HEK293 (cell line): Measurements from ENCODE around the gene PTPN3.

Experiments used
- CTCF ChIA-PET: fragments of 350-600 bp; formaldehyde crosslinking; extraction: SDS; loops from one replicate; lab custom pipeline; 2021; ENCODE audit warnings: antibody characterized with exemption; lab: Yijun Ruan, JAX
- POLR2A ChIA-PET: fragments of 300-600 bp; formaldehyde crosslinking; extraction: SDS; loops from one replicate; lab custom pipeline; 2020; ENCODE audit warnings: antibody characterized with exemption, inconsistent platforms; lab: Yijun Ruan, JAX
- H3K27ac ChIP-seq: fragments of 200-500 bp; sonication (Bioruptor generic); 2 replicates; pipeline ENCODE4 v1.5.1; 2014; ENCODE audit warnings: low read depth, low read length, control low read depth, inconsistent platforms; ENCODE audit errors: extremely low read depth
- H3K36me3 ChIP-seq, 2 experiments: fragments of 200-500 bp in 1 of 2; sonication (Bioruptor generic) in 1 of 2; 1 replicate in 1 of 2; 2 replicates in 1 of 2; pipeline ENCODE4 v1.5.1; 2014 to 2017; ENCODE audit warnings: inconsistent platforms in 2 of 2, low read length in 2 of 2; ENCODE audit not compliant: control insufficient read depth in 2 of 2, insufficient read depth in 1 of 2
- H3K4me1 ChIP-seq: fragments of 200-500 bp; sonication (Bioruptor generic); 2 replicates; pipeline ENCODE4 v1.5.1; 2014; ENCODE audit warnings: mild to moderate bottlenecking, low read length, inconsistent platforms; ENCODE audit not compliant: control insufficient read depth, insufficient read depth
- H3K4me3 ChIP-seq: 2 replicates; pipeline ENCODE4 v1.5.1; 2011; ENCODE audit warnings: low read depth, mild to moderate bottlenecking, control low read depth, low read length, moderate library complexity
- H3K9me3 ChIP-seq: fragments of 200-500 bp; sonication (Bioruptor generic); 2 replicates; pipeline ENCODE4 v1.5.1; 2014; ENCODE audit warnings: low read depth, low read length, inconsistent platforms; ENCODE audit not compliant: control insufficient read depth, insufficient read depth
- GLI2 ChIP-seq: fragments of 450-650 bp; formaldehyde crosslinking; IDR thresholded peaks from 2 replicates; pipeline ENCODE4; 2017; ENCODE audit warnings: missing biosample characterization, missing genetic modification characterization, low read depth, borderline replicate concordance
- HOXA7 ChIP-seq: sonication (generic); formaldehyde crosslinking; IDR thresholded peaks from 2 replicates; pipeline ENCODE4 v1.8.1; 2022; ENCODE audit warnings: missing genetic modification reagents, borderline replicate concordance
- IKZF3 ChIP-seq: fragments of 450-650 bp; IDR thresholded peaks from 2 replicates; pipeline ENCODE4 v1.5.0; 2018; ENCODE audit warnings: missing biosample characterization, mild to moderate bottlenecking, missing genetic modification characterization, moderate library complexity
- PRDM1 ChIP-seq: fragments of 450-650 bp; formaldehyde crosslinking; IDR thresholded peaks from 2 replicates; pipeline ENCODE4; 2016; ENCODE audit warnings: missing biosample characterization, missing genetic modification characterization
- SCRT1 ChIP-seq: fragments of 450-650 bp; formaldehyde crosslinking; IDR thresholded peaks from 2 replicates; pipeline ENCODE4 v1.5.1; 2016; ENCODE audit warnings: missing biosample characterization, missing genetic modification characterization, borderline replicate concordance
- SCRT2 ChIP-seq: fragments of 450-650 bp; formaldehyde crosslinking; IDR thresholded peaks from 2 replicates; pipeline ENCODE4 v1.5.1; 2016; ENCODE audit warnings: missing biosample characterization, missing genetic modification characterization
- SP3 ChIP-seq: fragments of 450-650 bp; formaldehyde crosslinking; IDR thresholded peaks from 2 replicates; pipeline ENCODE4 v1.5.1; 2016; ENCODE audit warnings: missing biosample characterization, missing genetic modification characterization
- YY2 ChIP-seq: fragments of 450-650 bp; formaldehyde crosslinking; IDR thresholded peaks from 2 replicates; pipeline ENCODE4 v1.5.1; 2016; ENCODE audit warnings: missing biosample characterization, missing genetic modification characterization
- ZBTB17 ChIP-seq: fragments of 450-650 bp; formaldehyde crosslinking; IDR thresholded peaks from 2 replicates; pipeline ENCODE4 v1.5.1; 2016; ENCODE audit warnings: missing biosample characterization, missing genetic modification characterization
- ZBTB6 ChIP-seq: fragments of 450-650 bp; formaldehyde crosslinking; IDR thresholded peaks from 2 replicates; pipeline ENCODE4 v1.5.1; 2017; ENCODE audit warnings: missing biosample characterization, missing genetic modification characterization
- ZBTB8A ChIP-seq: fragments of 450-650 bp; formaldehyde crosslinking; IDR thresholded peaks from 2 replicates; pipeline ENCODE4 v1.5.1; 2016; ENCODE audit warnings: missing biosample characterization, missing genetic modification characterization
- ZEB2 ChIP-seq: fragments of 450-650 bp; formaldehyde crosslinking; IDR thresholded peaks from 2 replicates; pipeline ENCODE4 v1.5.1; 2016; ENCODE audit warnings: missing biosample characterization, missing genetic modification characterization
- ZFP3 ChIP-seq: fragments of 450-650 bp; formaldehyde crosslinking; IDR thresholded peaks from 2 replicates; pipeline ENCODE4 v1.5.1; 2016; ENCODE audit warnings: low read depth, missing biosample characterization, missing genetic modification characterization
- ZIC2 ChIP-seq: fragments of 450-650 bp; formaldehyde crosslinking; IDR thresholded peaks from 2 replicates; pipeline ENCODE4 v1.5.1; 2016; ENCODE audit warnings: missing biosample characterization, missing genetic modification characterization
- ZNF112 ChIP-seq: fragments of 450-650 bp; formaldehyde crosslinking; IDR thresholded peaks from 2 replicates; pipeline ENCODE4 v1.5.0; 2017; ENCODE audit warnings: missing biosample characterization, missing genetic modification characterization
- ZNF114 ChIP-seq: fragments of 450-650 bp; formaldehyde crosslinking; IDR thresholded peaks from 2 replicates; pipeline ENCODE4 v1.5.0; 2017; ENCODE audit warnings: missing biosample characterization, missing genetic modification characterization
- ZNF155 ChIP-seq: fragments of 450-650 bp; formaldehyde crosslinking; IDR thresholded peaks from 2 replicates; pipeline ENCODE4 v1.5.1; 2016; ENCODE audit warnings: missing biosample characterization, missing genetic modification characterization
- ZNF221 ChIP-seq: fragments of 450-650 bp; formaldehyde crosslinking; IDR thresholded peaks from 2 replicates; pipeline ENCODE4 v1.5.1; 2017; ENCODE audit warnings: missing biosample characterization, missing genetic modification characterization, borderline replicate concordance
- ZNF24 ChIP-seq: fragments of 450-650 bp; formaldehyde crosslinking; IDR thresholded peaks from 2 replicates; pipeline ENCODE4 v1.5.1; 2016; ENCODE audit warnings: missing biosample characterization, missing genetic modification characterization
- ZNF404 ChIP-seq: fragments of 450-650 bp; formaldehyde crosslinking; IDR thresholded peaks from 2 replicates; pipeline ENCODE4 v1.5.1; 2017; ENCODE audit warnings: missing biosample characterization, missing genetic modification characterization
- ZNF48 ChIP-seq: fragments of 450-650 bp; formaldehyde crosslinking; IDR thresholded peaks from 2 replicates; pipeline ENCODE4 v1.5.1; 2016; ENCODE audit warnings: missing biosample characterization, missing genetic modification characterization
- ZNF544 ChIP-seq: fragments of 450-650 bp; formaldehyde crosslinking; IDR thresholded peaks from 2 replicates; pipeline ENCODE4 v1.5.0; 2017; ENCODE audit warnings: missing biosample characterization, missing genetic modification characterization
- ZNF549 ChIP-seq: fragments of 450-650 bp; IDR thresholded peaks from 2 replicates; pipeline ENCODE4 v1.5.1; 2018; ENCODE audit warnings: missing biosample characterization, missing genetic modification characterization, mild to moderate bottlenecking, inconsistent platforms, moderate library complexity
- ZNF560 ChIP-seq: fragments of 450-650 bp; formaldehyde crosslinking; IDR thresholded peaks from 2 replicates; pipeline ENCODE4 v1.5.1; 2017; ENCODE audit warnings: missing biosample characterization, missing genetic modification characterization, borderline replicate concordance
- ZNF600 ChIP-seq: fragments of 450-650 bp; formaldehyde crosslinking; IDR thresholded peaks from 2 replicates; pipeline ENCODE4 v1.5.1; 2016; ENCODE audit warnings: missing biosample characterization, missing genetic modification characterization
- ZNF670 ChIP-seq: fragments of 450-650 bp; formaldehyde crosslinking; IDR thresholded peaks from 2 replicates; pipeline ENCODE4 v1.5.1; 2016; ENCODE audit warnings: missing biosample characterization, missing genetic modification characterization, low read depth
- ZNF701 ChIP-seq: fragments of 450-650 bp; formaldehyde crosslinking; IDR thresholded peaks from 2 replicates; pipeline ENCODE4 v1.5.1; 2016; ENCODE audit warnings: missing biosample characterization, missing genetic modification characterization
- ZNF785 ChIP-seq: fragments of 450-650 bp; formaldehyde crosslinking; IDR thresholded peaks from 2 replicates; pipeline ENCODE4 v1.5.1; 2016; ENCODE audit warnings: missing biosample characterization, missing genetic modification characterization
- ZNF830 ChIP-seq: fragments of 450-650 bp; IDR thresholded peaks from 2 replicates; pipeline ENCODE4 v1.5.0; 2018; ENCODE audit warnings: missing biosample characterization, missing genetic modification characterization, low read depth, mild to moderate bottlenecking, moderate library complexity
- ZSCAN23 ChIP-seq: fragments of 450-650 bp; formaldehyde crosslinking; IDR thresholded peaks from 2 replicates; pipeline ENCODE4 v1.5.1; 2016; ENCODE audit warnings: missing biosample characterization, missing genetic modification characterization
- TF ChIP-seq, protein P1 (sequence below): fragments of 450-650 bp; formaldehyde crosslinking; IDR thresholded peaks from 2 replicates; pipeline ENCODE4 v1.5.1; 2016; ENCODE audit warnings: missing biosample characterization, missing genetic modification characterization
- TF ChIP-seq, protein P2 (sequence below): fragments of 450-650 bp; formaldehyde crosslinking; IDR thresholded peaks from 2 replicates; pipeline ENCODE4 v1.5.1; 2016; ENCODE audit warnings: missing biosample characterization, missing genetic modification characterization

Gene PTPN3

DNA sequence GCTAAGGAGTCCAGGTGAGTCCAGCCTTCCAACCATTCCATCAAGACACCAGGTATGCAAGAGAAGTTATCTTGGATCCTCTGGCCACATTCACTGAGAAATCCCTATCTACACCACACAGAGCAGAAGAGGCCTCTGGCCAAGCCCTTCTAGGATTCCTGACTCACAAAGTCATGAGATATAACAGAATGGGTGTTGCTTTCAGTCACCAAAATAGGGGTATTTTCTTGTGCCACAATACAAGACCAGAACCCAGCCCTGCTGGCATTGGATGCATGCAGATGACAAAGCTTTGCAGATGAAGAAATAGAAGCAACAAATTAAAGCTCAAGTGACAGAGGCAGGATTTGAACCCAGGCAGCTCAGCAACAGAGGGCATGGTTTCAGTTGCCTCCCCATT is 73.5 kb downstream of the PTPN3 start (continued):
- no peak for TF ChIP-seq ZFP3 (tag by site-specific recombination)
- no peak for TF ChIP-seq ZNF830
- TF ChIP-seq SP3: no peak
- TF ChIP-seq, protein P1, sequence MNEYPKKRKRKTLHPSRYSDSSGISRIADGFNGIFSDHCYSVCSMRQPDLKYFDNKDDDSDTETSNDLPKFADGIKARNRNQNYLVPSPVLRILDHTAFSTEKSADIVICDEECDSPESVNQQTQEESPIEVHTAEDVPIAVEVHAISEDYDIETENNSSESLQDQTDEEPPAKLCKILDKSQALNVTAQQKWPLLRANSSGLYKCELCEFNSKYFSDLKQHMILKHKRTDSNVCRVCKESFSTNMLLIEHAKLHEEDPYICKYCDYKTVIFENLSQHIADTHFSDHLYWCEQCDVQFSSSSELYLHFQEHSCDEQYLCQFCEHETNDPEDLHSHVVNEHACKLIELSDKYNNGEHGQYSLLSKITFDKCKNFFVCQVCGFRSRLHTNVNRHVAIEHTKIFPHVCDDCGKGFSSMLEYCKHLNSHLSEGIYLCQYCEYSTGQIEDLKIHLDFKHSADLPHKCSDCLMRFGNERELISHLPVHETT (tag by site-specific recombination): no peak
- no peak for TF ChIP-seq ZNF600 (tag by site-specific recombination)
- TF ChIP-seq ZNF404: no peak
- no peak for TF ChIP-seq ZNF560 (tag by site-specific recombination)
- TF ChIP-seq ZIC2 (tag by site-specific recombination): no peak
- no peak for TF ChIP-seq ZBTB17
- TF ChIP-seq HOXA7 (CRISPR knock-in tag): no peak

DNA sequence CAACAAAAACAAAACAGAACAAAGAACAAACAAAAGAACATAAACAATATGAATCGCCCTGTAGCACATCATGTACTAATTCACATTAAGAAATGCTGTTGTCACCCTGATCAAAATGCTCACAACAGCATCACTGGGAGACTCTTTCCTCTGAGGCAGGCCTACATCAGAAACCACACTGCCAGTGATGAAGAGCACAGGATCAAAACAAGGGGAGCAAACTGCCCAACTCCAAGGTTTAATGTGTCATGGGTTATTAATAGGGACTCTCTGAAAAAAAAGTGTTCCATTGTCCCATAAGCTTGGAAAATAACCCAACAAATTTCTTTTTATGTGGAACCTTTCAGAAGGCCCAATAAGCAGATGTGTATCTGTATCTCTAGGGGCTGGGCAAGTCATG is 74.2 kb downstream of the PTPN3 start:
- Histone ChIP-seq H3K4me3 (no peak overlapping the region), H3K27ac (no peak overlapping the region), H3K9me3 (no peaks in the 10 kb centered on the region), H3K4me1 (no peaks in the 10 kb centered on the region), H3K36me3 (peaks cover 0 to 55% of the 10 kb centered on the region in 2 experiments; a peak in 1 of 3 replicates)
- CTCF ChIA-PET: interaction anchor here (1.7 to 2.5 kb wide), 2 partner anchors 13 to 17 kb away, joined by 4 to 14 read pairs; no protein-coding TSS in a partner anchor
- POLR2A ChIA-PET: no interaction called here
- no peak for TF ChIP-seq ZNF48 (tag by site-specific recombination)
- TF ChIP-seq GLI2 (tag by site-specific recombination): no peak
- TF ChIP-seq ZNF112 (tag by site-specific recombination): no peak
- no peak for TF ChIP-seq ZEB2 (tag by site-specific recombination)
- TF ChIP-seq SCRT1 (tag by site-specific recombination): no peak
- TF ChIP-seq SCRT2 (tag by site-specific recombination): no peak
- TF ChIP-seq ZNF544: no peak
- TF ChIP-seq ZBTB8A (tag by site-specific recombination): no peak
- TF ChIP-seq ZNF670: no peak
- TF ChIP-seq ZBTB6 (tag by site-specific recombination): no peak
- no peak for TF ChIP-seq ZNF701 (tag by site-specific recombination)
- no peak for TF ChIP-seq ZNF785 (tag by site-specific recombination)
- TF ChIP-seq ZSCAN23: no peak
- TF ChIP-seq ZNF221 (tag by site-specific recombination): no peak

- no peak for TF ChIP-seq ZNF114
- no peak for TF ChIP-seq PRDM1
- no peak for TF ChIP-seq IKZF3 (tag by site-specific recombination)
- no peak for TF ChIP-seq ZNF24 (tag by site-specific recombination)
- TF ChIP-seq YY2 (tag by site-specific recombination): no peak
- TF ChIP-seq, protein P2, sequence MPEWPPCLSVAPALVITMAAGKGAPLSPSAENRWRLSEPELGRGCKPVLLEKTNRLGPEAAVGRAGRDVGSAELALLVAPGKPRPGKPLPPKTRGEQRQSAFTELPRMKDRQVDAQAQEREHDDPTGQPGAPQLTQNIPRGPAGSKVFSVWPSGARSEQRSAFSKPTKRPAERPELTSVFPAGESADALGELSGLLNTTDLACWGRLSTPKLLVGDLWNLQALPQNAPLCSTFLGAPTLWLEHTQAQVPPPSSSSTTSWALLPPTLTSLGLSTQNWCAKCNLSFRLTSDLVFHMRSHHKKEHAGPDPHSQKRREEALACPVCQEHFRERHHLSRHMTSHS (tag by site-specific recombination): no peak
- no peak for TF ChIP-seq ZNF155
- TF ChIP-seq ZNF549 (tag by site-specific recombination): no peak
- Histone ChIP-seq H3K4me1 (no peaks in the 10 kb centered on the region), H3K9me3 (no peaks in the 10 kb centered on the region), H3K4me3 (no peak overlapping the region), H3K27ac (no peak overlapping the region), H3K36me3 (peaks cover 0 to 55% of the 10 kb centered on the region in 2 experiments; a peak in 1 of 3 replicates)
- ChIA-PET POLR2A (no interaction called here), CTCF (interaction anchor here (0.6 to 2.5 kb wide), 6 partner anchors 13 to 158 kb away, joined by 3 to 14 read pairs (median 4); no protein-coding TSS in a partner anchor)
These were observed 75.5 kb downstream of the PTPN3 start for GRCh38 chr9:109422641-109423040.
